Cortex of kidney (tissue), 1 donor: ENCODE data around the gene NIPBL.
"Not testable (repeated sequence)": the region's sequence is repeated elsewhere in the genome, so short reads cannot be mapped to it uniquely, and the experiment has no call there.

Experiments used
- DNase-seq: peaks from one replicate; lab custom pipeline; 2025; lab: John Stamatoyannopoulos, UW

The NIPBL gene

DNA sequence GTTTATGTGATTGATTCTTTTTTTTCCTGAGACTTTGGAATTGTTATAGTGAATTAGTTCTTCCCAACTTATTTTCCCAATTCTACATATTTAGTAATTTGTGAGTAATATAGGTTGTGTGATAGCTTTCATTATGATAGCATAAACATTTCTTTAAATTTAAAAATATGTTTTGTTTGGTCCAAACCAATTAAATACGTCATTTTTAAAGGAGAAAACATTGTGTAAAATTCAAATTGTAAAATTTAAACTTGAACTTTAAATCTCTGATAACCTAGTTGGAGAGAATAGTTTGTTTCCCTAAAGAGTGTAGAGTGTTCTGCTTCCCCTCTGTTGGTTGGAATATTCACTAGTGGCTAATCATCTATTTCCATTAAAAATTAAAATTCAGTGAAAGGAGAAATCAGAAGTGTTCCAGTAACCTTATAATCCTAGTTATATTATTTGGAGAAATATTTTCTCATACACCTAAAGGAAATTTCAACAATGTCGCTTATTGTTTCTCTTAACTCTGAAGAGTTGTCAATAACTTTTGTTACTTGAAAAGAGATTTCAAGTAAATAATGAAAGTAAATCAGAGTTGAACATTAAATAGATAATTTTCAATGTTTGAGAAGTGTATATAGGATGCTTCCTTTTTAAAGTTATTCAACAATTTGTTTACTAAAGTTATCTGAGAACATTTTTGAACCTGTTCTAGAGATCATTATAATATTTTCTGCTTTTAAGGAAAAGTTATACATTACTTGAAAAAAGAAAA lies 2.9 kb downstream of the NIPBL start:
- DNase-seq, result no peak

DNA sequence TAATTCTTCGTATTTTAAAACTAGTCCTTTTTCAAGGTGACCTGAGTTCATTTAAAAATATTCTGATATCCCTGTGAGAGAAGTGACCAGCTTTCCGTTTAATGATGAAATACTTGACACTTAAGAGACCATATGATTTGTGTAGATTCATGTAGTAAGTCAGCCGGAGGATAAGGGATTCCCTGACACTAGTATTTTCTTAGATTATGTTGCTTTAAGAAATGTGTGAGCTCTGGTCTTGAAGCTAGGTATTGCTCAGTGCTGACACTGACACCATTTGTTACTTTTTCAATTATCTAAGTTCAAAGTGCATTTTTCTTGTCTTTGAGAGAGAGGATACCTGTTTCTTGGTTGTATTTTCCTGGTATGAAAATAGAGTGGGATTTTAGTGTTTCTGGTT lies 4.2 kb downstream of the NIPBL start:
- no peak for DNase-seq

DNA sequence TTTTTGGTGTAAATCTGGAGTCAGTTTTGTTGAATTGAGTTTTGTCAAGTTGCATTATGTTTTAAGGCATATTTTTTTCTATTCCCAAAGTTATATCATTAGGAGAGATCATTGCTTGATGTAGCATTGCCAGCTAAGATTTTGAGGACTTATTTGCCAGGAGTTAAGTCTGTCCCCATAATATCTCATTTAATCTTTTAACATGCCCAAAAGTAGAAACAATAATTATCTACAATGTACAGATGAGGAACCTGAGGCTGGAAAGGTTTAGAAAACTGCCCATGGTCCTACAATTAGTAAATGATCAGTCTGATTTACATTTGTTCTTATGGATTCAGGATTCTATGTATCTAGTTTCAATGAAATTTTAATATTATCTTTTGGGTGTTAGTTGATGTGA lies 4.7 kb downstream of the NIPBL start:
- no peak for DNase-seq

DNA sequence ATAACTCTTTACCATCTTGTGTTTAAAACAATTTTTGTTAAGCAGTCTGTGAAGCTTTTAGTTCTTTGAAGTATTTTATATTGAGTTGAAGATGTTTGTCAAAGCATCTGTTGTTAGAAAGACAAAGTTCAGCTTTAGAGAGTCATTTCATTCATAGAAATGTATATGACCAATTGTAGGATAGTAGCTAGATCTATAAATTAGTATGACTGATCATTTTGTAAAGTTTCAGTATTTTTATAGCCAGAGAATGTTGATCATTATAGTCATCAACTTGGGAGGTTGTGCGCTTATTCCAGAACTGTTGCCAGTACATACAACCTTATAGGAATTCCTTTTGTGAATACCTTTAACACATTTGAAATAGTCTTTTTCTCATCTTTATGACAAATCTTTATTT lies 5.2 kb downstream of the NIPBL start:
- no peak for DNase-seq

DNA sequence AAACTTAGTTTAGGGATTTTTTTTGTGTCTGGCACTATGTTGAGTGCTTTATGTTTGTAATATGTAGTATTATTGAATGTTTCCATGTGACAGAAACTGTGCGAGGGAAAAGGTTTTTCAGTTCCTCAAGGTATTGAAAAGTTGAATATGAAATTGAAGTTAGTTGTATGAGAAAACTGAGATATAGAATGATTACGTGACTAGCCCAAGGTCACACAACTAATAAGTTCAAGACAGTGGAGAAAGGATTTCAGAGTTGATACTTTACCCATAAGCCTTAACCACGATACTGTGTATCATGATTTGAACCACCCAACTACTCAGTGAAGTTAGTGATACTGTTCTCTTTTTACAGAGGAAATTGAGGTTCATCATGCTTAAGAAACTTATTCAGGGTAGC lies 5.7 kb downstream of the NIPBL start:
- no peak for DNase-seq

DNA sequence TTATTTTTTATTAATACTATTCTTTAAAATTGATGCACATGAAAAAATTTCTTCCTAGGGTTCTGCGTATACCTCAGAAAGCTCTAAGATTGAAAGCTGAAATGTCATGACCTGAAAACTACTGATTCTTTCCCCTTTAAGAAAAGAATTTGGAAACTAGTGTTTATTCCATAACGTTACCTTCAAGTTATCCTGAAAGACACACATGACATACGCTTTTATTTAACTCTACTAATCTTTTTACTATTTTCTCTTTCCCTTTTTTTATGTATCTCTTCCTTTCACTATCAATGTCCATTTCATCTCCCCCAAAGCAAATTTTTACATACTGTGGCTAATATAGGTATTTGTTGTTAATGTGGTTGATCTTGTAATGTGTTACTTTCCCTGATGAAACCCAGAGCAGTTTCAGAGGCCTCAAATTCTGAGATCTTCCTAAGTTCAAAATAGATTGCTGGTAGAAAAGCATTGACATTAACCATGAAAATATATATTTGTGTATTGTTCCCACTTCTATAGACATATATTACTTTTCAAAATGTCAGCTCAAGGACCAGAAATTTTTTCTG lies 7.4 kb downstream of the NIPBL start:
- no peak for DNase-seq

DNA sequence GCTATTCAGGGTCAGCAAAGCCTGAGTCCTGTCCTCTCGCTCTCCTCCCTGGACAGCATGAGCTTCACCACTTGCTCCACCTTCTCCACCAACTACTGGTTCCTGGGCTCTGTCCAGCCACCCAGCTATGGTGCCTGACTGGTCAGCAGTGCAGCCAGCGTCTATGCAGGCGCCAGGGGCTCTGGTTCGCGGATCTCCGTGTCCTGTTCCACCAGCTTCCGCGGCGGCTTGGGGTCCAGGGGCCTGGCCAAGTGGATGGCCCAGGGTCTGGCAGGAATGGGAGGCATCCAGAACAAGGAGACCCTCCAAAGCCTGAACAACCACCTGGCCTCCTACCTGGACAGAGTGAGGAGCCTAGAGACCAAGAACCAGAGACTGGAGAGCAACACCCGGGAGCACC lies 8.6 kb downstream of the NIPBL start:
- DNase-seq, result no peak

DNA sequence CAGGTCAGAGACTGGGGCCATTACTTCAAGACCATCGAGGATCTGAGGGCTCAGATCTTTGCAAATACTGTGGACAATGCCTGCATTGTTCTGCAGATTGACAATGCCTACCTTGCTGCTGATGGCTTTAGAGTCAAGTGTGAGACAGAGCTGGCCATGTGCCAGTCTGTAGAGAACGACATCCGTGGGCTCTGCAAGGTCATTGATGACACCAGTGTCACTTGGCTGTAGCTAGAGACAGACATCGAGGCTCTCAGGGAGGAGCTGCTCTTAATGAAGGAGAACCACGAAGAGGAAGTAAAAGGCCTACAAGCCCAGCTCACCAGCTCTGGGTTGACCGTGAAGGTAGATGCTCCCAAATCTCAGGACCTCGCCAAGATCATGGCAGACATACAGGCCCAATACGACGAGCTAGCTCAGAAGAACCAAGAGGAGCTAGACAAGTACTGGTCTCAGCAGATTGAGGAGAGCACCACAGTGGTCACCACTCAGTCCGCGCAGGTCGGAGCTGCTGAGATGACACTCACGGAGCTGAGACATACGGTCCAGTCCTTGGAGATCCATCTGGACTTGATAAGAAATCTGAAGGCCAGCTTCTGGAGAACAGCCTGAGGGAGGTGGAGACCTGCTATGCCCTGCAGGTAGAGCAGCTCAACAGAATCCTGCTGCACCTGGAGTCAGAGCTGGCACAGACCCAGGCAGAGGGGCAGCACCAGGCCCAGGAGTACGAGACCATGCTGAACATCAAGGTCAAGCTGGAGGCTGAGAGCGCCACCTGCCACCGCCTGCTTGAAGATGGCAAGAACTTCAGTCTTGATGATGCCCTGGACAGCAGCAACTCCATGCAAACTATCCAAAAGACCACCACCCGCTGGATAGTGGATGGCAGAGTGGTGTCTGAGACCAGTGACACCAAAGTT lies 9.3 kb downstream of the NIPBL start:
- DNase-seq, result no peak

DNA sequence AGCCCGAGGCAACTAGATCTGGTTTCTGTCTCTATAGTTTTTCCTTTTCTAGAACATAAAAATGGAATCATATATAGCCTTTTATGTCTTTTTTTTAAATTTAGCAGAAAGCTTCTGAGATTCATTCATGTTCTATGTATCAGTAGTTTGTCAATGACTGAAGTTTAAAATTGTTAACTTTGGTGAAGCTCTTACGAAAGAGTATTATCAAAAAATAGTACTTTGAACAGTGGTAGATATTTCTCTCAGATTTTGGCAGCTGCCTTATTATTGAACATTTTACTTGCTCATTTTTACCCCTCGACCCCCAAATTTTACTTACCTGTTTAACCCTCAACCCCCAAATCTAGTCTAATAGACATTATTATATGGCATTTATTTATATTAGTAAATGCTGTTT lies 10.2 kb downstream of the NIPBL start:
- no peak for DNase-seq

DNA sequence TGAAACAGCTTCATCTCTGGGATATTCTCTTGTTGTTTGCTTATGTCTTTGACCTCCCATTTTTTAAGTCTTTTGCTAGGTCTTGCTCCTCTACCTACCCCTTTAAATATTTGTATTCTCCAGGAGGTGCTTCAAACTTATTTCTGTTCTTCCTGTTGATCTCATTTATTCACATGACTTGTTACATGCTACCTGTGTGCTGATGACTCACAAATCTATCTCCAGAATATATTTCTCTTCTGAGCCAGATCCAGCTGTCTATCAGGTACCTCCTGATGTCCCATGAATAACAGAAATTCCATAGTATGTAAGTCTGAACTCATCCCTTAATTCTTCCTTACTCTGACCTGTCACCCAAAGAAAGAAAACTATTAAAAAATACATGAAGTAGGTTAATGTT lies 11.0 kb downstream of the NIPBL start:
- no peak for DNase-seq

DNA sequence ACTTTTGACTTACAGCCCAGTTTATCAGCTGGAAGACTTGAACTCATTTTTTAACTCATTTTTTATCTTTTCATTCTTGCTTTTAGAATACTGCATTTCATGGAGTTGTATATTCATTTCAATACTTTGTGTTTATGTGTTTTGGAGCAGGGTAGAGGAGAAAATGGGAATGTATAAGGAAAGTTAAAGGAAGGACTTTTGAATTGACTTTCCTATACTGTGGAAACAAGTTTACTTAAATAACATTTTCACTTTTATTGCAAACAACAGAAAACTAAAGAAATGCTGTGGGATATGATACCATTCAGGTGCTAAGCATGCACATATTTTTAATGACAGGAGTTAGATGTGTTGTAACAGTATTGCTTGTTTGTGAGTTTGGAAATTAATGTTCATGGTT lies 11.7 kb downstream of the NIPBL start:
- DNase-seq, result no peak

DNA sequence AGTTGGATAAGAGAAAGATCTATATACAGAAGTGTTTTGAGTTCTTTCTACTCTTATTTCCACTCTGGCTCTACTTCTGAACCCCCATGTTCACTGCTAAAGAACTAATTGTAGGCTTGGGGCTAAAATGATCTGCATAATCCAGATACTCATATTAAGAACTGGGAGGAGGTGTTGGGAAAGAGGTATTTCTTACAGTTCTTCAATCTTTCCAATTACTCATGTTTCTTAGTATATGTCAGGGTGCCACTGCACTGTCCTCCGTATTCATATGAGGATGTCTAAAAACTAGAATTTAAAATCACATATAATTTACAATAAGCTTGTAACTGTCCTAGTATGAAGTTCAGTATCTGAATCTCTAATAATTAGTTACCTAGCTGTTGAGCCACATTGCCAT lies 12.7 kb downstream of the NIPBL start:
- no peak for DNase-seq

DNA sequence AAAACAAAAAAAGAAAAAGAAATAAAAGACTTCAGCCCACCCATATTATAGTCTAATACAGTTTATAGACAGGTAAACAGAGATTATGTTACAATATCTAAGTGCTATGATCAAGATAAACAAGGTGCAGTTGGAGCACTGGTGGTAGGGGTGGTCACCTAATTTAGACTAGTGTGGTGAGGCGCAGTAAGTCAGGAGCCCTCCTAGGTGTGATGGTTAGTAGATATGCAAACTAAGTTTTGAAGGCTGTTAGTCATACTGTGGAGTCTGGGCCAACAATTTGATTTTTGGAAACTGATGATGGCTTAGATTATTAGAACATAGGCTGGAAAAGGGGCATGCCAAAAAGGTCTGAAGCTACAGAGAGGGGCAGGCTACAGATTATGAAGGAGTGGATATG lies 14.7 kb downstream of the NIPBL start:
- DNase-seq, result no peak

DNA sequence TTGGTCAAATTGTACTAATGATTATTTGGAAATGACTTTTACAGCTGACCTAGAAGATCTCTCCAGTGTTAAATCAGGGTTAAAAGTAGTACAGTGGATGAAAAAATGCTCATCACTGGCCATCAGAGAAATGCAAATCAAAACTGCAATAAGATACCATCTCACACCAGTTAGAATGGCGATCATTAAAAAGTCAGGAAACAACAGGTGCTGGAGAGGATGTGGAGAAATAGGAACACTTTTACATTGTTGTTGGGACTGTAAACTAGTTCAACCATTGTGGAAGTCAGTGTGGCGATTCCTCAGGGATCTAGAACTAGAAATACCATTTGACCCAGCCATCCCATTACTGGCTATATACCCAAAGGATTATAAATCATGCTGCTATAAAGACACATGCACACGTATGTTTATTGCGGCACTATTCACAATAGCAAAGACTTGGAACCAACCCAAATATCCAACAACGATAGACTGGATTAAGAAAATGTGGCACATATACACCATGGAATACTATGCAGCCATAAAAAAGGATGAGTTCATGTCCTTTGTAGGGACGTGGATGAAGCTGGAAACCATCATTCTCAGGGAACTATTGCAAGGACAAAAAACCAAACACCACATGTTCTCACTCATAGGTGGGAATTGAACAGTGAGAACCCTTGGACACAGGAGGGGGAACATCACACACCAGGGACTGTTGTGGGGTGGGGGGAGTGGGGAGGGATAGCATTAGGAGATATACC lies 15.7 kb downstream of the NIPBL start:
- DNase-seq, result not testable (repeated sequence)

DNA sequence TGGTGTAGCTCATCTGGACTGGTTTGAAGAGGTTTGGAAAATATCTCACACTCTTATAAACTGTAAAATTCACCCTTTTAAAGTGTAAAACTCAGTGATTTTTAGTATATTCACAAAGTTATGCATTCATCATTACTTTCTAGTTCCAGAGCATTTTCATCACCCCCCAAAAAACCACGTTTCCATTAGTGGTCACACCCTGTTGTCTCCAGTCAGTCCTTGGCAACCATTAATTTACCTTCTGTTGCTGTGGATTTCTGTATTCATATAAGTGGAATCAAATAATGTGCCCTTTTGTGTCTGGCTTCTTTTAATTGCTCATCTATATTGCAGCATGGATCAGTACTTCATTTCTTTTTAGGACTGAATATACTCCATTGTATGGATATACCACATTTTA lies 18.4 kb downstream of the NIPBL start:
- no peak for DNase-seq

DNA sequence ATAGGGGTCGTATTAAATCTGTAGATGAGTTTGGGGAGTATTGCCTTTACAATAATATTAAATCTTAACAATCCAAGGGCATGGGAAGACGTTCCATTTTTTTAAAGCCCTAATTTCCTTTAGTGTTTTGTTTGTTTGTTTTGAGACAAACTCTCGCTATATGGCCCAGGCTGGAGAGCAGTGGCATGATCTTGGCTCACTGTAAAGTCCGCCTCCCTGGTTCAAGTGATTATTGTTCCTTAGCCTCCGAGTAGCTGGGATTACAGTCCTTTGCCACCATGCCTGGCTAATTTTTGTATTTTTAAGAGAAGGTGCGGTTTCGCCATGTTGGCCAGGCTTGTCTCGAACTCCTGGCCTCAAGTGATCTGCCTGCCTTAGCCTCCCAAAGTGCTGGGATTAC lies 19.9 kb downstream of the NIPBL start:
- no peak for DNase-seq

DNA sequence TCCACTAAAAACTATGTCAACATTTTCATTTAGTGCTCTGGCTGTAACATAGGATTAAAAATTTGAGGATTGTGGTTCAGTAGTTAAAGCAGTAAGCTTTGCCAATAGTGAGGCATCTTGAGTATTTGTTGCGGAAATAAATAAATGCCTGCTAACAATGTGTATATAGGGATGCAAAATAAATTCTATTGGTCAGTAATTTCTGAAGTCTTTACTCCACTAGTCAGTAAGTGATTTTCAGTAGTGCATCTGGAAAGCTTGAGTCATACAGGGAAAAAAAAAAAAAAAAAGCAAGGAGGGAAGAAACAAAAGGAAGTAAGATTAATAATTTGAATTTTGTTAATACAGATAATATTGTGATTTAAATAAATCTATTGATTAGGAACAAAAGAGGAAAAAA lies 21.0 kb downstream of the NIPBL start:
- no peak for DNase-seq

DNA sequence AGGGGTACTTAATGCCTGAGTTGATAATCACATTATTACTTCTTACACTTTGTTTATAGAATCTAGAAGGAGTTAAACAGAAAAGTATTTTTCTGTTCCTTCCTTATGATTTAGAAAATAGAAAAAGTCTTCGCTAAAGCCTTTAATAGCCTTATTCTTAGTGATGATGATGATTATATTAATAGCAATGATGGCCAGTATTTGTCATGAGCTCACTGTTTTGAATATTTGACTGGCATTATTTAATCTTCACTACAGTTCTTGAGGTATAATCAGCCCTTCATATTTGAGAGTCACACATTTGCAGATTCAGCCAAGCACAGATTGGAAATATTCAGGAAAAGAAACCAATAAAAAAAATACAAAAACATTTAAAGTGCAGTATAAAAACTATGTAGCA lies 23.3 kb downstream of the NIPBL start:
- no peak for DNase-seq

DNA sequence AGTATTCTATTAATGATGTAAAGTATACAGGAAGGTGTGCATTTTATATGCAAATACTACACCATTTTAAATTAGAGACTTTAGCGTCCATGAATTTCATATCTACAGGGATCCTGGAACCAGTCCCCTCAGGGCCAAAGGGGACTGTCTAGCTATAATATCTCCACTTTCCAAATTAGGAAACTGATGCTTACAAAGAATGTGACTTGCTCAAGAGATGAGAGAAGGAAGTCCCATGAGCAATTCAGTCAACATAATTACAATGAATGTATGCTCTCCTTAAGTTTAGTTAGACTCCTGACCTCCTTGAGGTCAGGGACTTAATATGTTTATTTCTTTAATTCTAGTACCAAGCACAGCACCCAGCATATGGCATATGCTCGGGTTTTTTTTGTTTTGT lies 23.7 kb downstream of the NIPBL start:
- DNase-seq, result no peak

DNA sequence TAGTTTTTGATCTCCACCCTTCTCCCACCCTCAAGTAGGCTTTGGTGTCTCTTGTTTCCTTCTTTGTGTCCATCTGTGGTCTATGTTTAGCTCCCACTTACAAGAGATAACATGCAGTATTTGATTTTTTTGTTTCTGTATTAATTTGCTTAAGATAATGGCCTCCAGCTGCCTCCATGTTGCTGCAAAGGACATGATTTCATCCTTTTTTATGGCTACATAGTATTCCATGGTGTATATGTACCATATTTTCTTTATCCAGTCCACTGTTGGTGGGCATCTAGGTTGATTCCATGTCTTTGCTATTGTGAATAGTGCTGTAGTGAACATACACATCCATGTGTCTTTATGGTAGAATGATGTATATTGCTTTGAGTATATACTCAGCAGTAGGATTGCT lies 24.5 kb downstream of the NIPBL start:
- not testable (repeated sequence) for DNase-seq

DNA sequence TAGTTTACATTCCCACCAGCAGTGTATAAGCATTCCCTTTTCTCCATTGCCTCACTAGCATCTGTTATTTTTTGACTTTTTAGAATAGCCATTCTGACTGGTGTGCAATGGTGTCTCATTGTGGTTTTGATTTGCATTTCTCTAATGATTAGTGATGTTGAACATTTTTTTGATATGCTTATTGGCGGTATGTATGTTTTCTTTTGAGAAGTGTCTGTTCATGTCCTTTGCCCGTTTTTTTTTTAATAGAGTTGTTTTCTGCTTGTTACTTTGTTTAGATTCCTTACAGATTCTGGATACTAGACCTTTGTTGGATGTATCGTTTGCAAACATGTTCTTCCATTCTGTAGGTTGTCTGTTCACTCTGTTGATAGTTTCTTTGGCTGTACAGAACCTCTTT lies 25.3 kb downstream of the NIPBL start:
- no peak for DNase-seq

DNA sequence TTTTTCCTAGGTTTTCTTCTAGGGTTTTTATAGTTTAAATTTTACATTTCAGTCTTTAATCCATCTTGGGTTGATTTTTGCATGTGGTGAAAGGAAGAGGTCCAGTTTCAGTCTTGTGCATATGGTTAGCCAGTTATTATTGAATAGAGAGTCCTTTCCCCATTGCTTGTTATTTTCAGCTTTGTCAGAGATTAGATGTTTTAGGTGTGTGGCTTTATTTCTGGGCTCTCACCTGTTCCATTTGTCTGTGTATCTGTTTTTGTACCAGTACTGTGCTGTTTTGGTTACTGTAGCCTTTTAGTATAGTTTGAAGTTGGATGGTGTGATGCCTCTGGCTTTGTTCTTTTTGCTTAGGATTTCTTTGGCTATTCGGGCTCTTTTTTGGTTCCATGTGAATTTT lies 25.8 kb downstream of the NIPBL start:
- no peak for DNase-seq
